Measurements from ENCODE around the gene PF4V1.

PF4V1 gene

GRCh38 chr4:73853246-73853704, at the start of gene PF4V1:
PF4V1 (plus strand) TSS chr4:73853296; CDS start chr4:73853363, 67 bp downstream.
- no peak for DNase-seq

GRCh38 chr4:73810191-73810590, 42.9 kb upstream of the PF4V1 start:
- no peak for DNase-seq

- no peak for DNase-seq
These were observed 41.3 kb upstream of the PF4V1 start for GRCh38 chr4:73811841-73812240.

- no peak for DNase-seq
These were observed 38.4 kb upstream of the PF4V1 start for GRCh38 chr4:73814679-73815078.

- DNase-seq, result no peak
These were observed 38.0 kb upstream of the PF4V1 start for GRCh38 chr4:73815145-73815544.

- DNase-seq, result no peak
These were observed 36.3 kb upstream of the PF4V1 start for GRCh38 chr4:73816814-73817213.

- DNase-seq, result no peak
These were observed 35.8 kb upstream of the PF4V1 start for GRCh38 chr4:73817341-73817740.

- no peak for DNase-seq
These were observed 31.8 kb upstream of the PF4V1 start for GRCh38 chr4:73821325-73821724.

- no peak for DNase-seq
These were observed 30.7 kb upstream of the PF4V1 start for GRCh38 chr4:73822389-73822788.

- no peak for DNase-seq
These were observed 30.1 kb upstream of the PF4V1 start for GRCh38 chr4:73822812-73823504.

GRCh38 chr4:73823760-73824159, 29.3 kb upstream of the PF4V1 start:
- no peak for DNase-seq

GRCh38 chr4:73828956-73829355, 24.1 kb upstream of the PF4V1 start:
- no peak for DNase-seq

- no peak for DNase-seq
These were observed 21.5 kb upstream of the PF4V1 start for GRCh38 chr4:73831569-73831968.

GRCh38 chr4:73832651-73833237, 20.4 kb upstream of the PF4V1 start:
- no peak for DNase-seq

- no peak for DNase-seq
These were observed 16.5 kb upstream of the PF4V1 start, which contains the start of gene CXCL6 for GRCh38 chr4:73836373-73837279. CXCL6 (plus strand) TSS chr4:73836678; CDS start chr4:73836751, 73 bp downstream.

- DNase-seq, result no peak
These were observed 14.0 kb upstream of the PF4V1 start for GRCh38 chr4:73839071-73839470.

- no peak for DNase-seq
These were observed 13.4 kb upstream of the PF4V1 start for GRCh38 chr4:73839715-73840114.

GRCh38 chr4:73841243-73841925, 11.7 kb upstream of the PF4V1 start:
- DNase-seq, result no peak

- DNase-seq, result no peak
These were observed 10.4 kb upstream of the PF4V1 start for GRCh38 chr4:73842696-73843095.

GRCh38 chr4:73843369-73843768, 9.7 kb upstream of the PF4V1 start:
- DNase-seq, result no peak

GRCh38 chr4:73844345-73844744, 8.8 kb upstream of the PF4V1 start:
- no peak for DNase-seq

- no peak for DNase-seq
These were observed 8.3 kb upstream of the PF4V1 start for GRCh38 chr4:73844806-73845205.
